ENCODE results near the gene ADSS1. TPM values are rescaled to one million over a fixed set of nuclear protein-coding genes. Genes with fewer than 3 reads are reported as not detected.

Gene ADSS1
- total RNA-seq, 1 donor from 2014 or later: 10.3 TPM

DNA sequence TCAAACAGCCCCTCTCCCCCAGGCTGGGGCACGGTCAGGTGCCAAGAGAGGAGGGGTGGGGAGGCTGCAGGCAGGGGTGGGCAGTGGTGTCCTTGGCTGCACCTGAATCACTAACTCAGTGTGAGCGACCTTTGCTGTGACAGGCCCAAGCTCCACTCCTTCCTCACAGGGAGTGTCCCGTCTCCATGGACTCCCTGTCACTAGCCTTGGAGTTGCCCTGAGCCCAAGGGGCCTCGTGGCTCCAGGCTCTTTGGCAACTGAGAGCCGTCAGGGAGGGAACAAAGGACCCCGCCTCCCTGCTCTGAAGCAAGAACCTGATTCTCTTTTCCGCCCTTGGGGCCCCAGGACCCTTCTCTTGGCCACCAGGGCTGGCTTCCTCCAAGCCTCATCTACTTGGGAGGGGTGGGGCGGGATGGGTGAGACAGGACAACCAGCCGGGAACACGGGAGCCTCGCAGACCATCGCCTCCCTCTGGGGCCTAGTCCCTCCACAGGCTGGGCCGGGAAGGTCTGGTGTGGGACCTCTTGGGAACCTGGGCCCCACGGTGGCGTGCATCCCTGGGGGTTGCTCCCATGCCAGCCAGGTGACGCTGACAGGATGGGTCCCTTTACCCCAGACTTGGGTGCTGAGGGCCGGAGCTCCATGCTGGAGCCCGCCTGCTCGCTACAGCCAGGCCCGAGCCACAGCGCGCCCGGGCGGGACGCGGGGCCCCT is 935 bp upstream of the ADSS1 start:
- TF ChIP-seq, protein P1, sequence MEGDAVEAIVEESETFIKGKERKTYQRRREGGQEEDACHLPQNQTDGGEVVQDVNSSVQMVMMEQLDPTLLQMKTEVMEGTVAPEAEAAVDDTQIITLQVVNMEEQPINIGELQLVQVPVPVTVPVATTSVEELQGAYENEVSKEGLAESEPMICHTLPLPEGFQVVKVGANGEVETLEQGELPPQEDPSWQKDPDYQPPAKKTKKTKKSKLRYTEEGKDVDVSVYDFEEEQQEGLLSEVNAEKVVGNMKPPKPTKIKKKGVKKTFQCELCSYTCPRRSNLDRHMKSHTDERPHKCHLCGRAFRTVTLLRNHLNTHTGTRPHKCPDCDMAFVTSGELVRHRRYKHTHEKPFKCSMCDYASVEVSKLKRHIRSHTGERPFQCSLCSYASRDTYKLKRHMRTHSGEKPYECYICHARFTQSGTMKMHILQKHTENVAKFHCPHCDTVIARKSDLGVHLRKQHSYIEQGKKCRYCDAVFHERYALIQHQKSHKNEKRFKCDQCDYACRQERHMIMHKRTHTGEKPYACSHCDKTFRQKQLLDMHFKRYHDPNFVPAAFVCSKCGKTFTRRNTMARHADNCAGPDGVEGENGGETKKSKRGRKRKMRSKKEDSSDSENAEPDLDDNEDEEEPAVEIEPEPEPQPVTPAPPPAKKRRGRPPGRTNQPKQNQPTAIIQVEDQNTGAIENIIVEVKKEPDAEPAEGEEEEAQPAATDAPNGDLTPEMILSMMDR (IDR thresholded peaks at IDR 0.05): no peak
- TF ChIP-seq POLR2AphosphoS5 (IDR thresholded peaks at IDR 0.05; ENCODE audit: insufficient read depth in 1 of 2, low read depth in 1 of 2) (peak in 1 of 2 donors; percentile 12), POLR2A (IDR thresholded peaks at IDR 0.05) (no peak)
- Histone ChIP-seq H3K27me3 (no peaks in the 10 kb centered on the region), H3K9me3 (no peaks in the 10 kb centered on the region), H3K27ac (no peak overlapping the region), H3K4me3 (peak overlapping the region; percentile 57 to 61), H3K36me3 (peaks cover 0 to 7% of the 10 kb centered on the region in 2 donors), H3K4me1 (peaks cover 40% of the 10 kb centered on the region)
- intact Hi-C loops (cut with DNase I): no loop called here
- DNase-seq (ENCODE audit: extremely low spot score in 2 of 2): no peak

DNA sequence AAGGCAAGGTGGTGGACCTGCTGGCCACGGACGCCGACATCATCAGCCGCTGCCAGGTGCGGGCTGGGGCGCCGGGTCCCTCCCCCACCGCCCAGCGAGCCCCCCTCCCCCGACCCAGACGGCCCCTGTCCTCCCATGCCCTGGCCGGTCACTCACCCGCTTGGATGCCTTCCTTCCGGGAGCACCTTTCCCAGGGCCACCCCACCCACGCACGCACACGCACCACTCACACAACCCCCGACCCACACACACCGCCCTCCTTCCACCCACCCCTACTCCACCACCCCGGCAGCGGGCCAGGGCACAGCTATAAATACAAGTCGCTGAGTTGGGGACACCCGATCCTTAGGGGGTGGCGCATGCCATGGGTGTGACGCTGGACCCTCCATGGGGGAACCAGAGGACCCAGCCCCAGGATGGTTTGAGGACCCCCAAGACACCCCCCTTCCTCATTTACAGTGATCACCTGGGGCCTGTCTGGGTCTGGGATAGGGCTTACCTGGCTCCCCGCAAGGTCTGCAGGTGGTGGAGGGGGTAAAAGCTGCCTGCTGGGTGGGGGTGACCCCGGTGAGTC is 465 bp downstream of the ADSS1 start:
- Histone ChIP-seq H3K27ac (peak overlapping the region; percentile 37), H3K4me1 (peaks cover 40% of the 10 kb centered on the region)
- intact Hi-C loops (cut with DNase I): no loop called here

DNA sequence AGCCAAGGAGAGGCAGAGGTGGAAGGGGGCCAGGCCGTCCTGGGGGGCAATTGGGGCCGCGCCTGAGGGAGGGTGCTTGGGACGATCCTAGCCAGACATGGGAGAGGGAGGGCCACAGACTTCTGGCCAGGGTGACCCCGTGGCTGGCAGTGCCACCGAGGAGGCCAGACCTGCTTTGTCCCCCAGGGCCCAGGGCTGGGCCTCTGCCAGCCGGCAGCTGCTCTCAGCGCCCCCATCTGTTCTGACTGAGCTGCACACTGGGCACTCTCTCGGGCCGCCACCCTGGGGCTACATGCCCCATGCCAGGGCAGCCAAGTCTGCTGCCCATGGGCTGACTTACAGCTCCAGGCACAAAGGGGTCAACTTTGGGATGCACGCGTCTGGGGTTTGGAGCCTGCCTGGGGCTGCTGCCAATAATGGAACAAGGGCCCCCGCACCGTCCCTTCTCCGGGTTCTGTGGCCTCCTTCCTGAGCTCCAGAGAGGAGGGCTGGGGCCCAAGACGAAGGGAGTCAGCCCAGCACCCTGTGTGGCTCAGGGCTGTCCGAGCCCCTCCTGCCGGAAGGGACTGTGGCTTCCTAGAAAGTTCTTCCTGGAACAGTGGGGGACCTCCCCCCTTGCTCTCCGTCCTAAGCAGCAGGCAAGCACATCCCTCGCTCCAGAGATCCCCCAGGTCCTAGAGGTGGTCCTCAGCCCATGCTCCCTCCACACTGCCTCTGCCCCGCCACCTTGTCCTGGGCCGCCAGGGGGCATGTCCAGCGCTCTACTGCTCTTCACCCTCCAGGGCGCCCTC is 1.1 kb downstream of the ADSS1 start:
- Histone ChIP-seq H3K27ac (no peak overlapping the region), H3K9me3 (no peaks in the 10 kb centered on the region), H3K36me3 (no peaks in the 10 kb centered on the region), H3K4me3 (peak overlapping the region; percentile 57 to 61), H3K27me3 (no peaks in the 10 kb centered on the region), H3K4me1 (peaks cover 40% of the 10 kb centered on the region)
- DNase-seq (ENCODE audit: extremely low spot score in 2 of 2): no peak
- no peak for TF ChIP-seq POLR2A (IDR thresholded peaks at IDR 0.05)
- TF ChIP-seq, protein P1 (IDR thresholded peaks at IDR 0.05): peak in 1 of 3 experiments; percentile 19
- TF ChIP-seq POLR2AphosphoS5 (IDR thresholded peaks at IDR 0.05; ENCODE audit: insufficient read depth in 1 of 2, low read depth in 1 of 2): peak in 1 of 2 donors; percentile 30
- intact Hi-C loops (cut with DNase I): no loop called here

More for the DNA sequence above, 465 bp downstream of the ADSS1 start:
- Histone ChIP-seq H3K4me3 (peak overlapping the region; percentile 57 to 61), H3K36me3 (peaks cover 0 to under 1% of the 10 kb centered on the region in 2 donors), H3K9me3 (no peaks in the 10 kb centered on the region), H3K27me3 (no peaks in the 10 kb centered on the region)
- no peak for DNase-seq (ENCODE audit: extremely low spot score in 2 of 2)
- TF ChIP-seq, protein P1 (IDR thresholded peaks at IDR 0.05): no peak
- TF ChIP-seq POLR2AphosphoS5 (IDR thresholded peaks at IDR 0.05; ENCODE audit: insufficient read depth in 1 of 2, low read depth in 1 of 2) (no peak), POLR2A (IDR thresholded peaks at IDR 0.05) (no peak)

DNA sequence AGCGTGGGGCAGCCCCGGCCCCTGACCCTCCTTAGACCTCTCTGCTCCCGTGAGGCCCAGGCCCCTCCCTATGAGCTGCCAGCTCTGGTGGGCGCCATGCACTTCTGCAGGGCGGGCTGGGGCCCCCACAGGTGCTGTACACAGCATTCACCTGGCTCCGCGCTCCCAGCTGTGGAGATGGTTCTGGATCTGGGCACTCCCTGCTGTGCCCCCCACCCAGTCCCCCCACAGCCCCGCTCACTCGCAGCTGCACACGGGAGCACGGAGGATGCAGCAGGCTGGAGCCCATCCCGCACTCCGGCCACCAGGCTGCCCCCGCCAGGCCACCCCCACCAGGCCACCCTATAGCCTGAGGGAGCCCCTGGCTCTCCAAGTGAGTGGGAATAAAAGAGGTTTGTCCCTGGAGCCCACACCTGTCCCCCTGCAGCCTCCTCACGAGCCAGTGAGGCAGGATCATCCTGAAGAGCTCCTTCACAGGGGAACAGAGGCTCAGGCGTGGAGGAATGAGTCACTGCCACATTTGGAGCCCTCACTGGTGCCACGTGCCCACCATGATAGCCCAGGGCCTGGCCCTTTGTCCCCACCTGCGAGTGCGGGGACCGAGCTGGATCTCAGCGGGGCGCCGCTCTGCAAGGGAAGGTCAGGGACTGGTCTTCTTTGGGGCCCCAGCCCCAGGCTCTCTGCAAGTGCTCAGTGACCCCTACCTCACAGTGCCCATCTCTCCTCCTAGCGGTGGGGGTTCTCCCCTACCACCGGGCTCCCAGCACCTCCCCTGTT is 1.9 kb downstream of the ADSS1 start:
- no peak for DNase-seq (ENCODE audit: extremely low spot score in 2 of 2)
- Histone ChIP-seq H3K4me3 (no peak overlapping the region), H3K9me3 (no peaks in the 10 kb centered on the region), H3K27me3 (no peaks in the 10 kb centered on the region), H3K36me3 (no peaks in the 10 kb centered on the region), H3K4me1 (peaks cover 40% of the 10 kb centered on the region), H3K27ac (no peak overlapping the region)
- intact Hi-C loops (cut with DNase I): no loop called here
- no peak for TF ChIP-seq POLR2AphosphoS5 (IDR thresholded peaks at IDR 0.05; ENCODE audit: insufficient read depth in 1 of 2, low read depth in 1 of 2)
- TF ChIP-seq POLR2A (IDR thresholded peaks at IDR 0.05): no peak
- TF ChIP-seq, protein P1 (IDR thresholded peaks at IDR 0.05): no peak

All from vagina (tissue), 2 donors.